Adipocyte (in vitro differentiated cells): Measurements from ENCODE around the gene CEBPB.

ENCODE experiments used
- DNase-seq: peaks from one replicate; pipeline ENCODE4 v3.0.0-alpha.2; 2015; ENCODE audit warnings: low read depth
- H3K27me3 ChIP-seq: replicated peaks from 2 replicates; pipeline ENCODE4 v1.7.0; 2013; ENCODE audit warnings: mild to moderate bottlenecking, low read length, moderate library complexity; ENCODE audit not compliant: control insufficient read depth, insufficient read depth
- H3K36me3 ChIP-seq: 2 replicates; pipeline ENCODE4 v1.7.0; 2013; ENCODE audit warnings: low read length, mild to moderate bottlenecking, moderate library complexity; ENCODE audit not compliant: control insufficient read depth, insufficient read depth, severe bottlenecking
- H3K4me1 ChIP-seq: 2 replicates; pipeline ENCODE4 v1.7.0; 2013; ENCODE audit warnings: mild to moderate bottlenecking, low read length, moderate library complexity; ENCODE audit not compliant: control insufficient read depth, insufficient read depth
- H3K4me3 ChIP-seq: 2 replicates; pipeline ENCODE4 v1.7.0; 2013; ENCODE audit warnings: mild to moderate bottlenecking, low read length, moderate library complexity
- H3K9ac ChIP-seq: 2 replicates; pipeline ENCODE4 v1.7.0; 2013; ENCODE audit warnings: mild to moderate bottlenecking, low read length, moderate library complexity
- H3K9me3 ChIP-seq: 2 replicates; pipeline ENCODE4 v1.7.0; 2013; ENCODE audit warnings: mild to moderate bottlenecking, low read length, moderate library complexity; ENCODE audit not compliant: control insufficient read depth

CEBPB gene

DNA sequence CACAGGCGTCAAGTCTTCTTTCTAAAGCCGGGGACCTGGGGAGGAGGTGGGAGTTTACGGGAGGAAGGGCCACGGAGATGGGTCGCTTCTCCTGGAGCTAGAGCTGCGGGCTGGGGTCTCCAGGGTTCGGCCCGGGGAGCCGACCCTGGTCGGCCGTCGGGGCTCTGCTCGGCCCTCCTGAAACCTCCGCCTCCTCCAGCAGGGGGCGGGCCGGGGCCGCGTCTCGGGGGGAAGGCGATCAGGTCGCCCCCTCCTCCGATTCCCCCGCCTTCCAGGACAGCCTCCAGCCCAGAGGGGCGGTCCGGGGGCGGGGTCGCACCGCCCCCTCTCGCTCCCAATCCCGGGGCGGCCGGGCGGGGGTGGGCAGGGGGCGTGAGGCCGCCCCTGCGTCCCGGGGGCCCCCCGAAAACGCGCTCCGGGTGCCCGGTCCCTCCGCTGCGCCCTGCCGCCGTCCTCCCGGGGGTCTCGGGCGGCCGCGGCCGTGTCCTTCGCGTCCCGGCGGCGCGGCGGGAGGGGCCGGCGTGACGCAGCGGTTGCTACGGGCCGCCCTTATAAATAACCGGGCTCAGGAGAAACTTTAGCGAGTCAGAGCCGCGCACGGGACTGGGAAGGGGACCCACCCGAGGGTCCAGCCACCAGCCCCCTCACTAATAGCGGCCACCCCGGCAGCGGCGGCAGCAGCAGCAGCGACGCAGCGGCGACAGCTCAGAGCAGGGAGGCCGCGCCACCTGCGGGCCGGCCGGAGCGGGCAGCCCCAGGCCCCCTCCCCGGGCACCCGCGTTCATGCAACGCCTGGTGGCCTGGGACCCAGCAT lies at the start of gene CEBPB:
CEBPB (plus strand) TSS at position 580 of the 814 bp plus-strand sequence; CDS start at position 784, 204 bp downstream.
- Histone ChIP-seq H3K4me1 (peaks cover 23% of the 10 kb centered on the region), H3K27me3 (no peaks in the 10 kb centered on the region), H3K9ac (peak within 1 kb of the TSS; percentile 100), H3K9me3 (no peaks in the 10 kb centered on the region), H3K36me3 (peaks cover 29% of the 10 kb centered on the region), H3K4me3 (peak within 1 kb of the TSS; percentile 98)
- DNase-seq = peak; percentile 96

DNA sequence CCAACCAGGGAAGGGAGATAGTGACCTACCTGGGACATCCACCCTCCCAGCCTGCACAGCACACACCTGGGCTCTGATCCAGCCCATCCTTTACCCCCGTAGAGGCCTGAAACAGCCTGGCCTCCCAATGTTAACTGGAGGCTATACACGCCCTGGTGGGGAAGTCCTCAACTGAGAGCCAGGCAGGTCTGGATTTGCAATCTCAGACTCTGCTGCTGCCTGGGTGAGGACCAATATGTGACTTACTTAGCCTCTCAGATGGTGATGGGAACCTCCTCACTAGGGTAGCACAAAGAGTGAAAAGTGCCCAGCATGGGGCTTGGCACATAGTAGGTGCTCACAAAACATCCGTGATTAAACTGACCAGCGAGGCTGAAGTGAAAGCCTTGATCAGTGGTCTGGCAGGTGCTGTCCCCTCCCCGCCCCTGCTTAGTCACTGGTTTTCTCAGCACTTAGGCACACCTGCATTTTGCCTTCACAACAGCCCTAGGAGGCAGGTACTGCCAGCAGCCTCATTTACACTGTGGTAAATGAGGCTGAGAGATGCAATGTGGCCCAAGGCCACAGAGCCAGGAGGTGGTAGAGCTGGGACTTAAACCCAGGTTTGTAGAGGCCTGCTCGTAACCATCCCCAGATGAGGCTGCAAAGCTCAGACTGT lies 49.5 kb upstream of the CEBPB start:
- Histone ChIP-seq H3K4me3 (no peak overlapping the region), H3K36me3 (peaks cover 43% of the 10 kb centered on the region), H3K4me1 (peaks cover 57% of the 10 kb centered on the region), H3K9me3 (no peaks in the 10 kb centered on the region), H3K9ac (peak overlapping the region; percentile 16), H3K27me3 (no peaks in the 10 kb centered on the region)
- no peak for DNase-seq

DNA sequence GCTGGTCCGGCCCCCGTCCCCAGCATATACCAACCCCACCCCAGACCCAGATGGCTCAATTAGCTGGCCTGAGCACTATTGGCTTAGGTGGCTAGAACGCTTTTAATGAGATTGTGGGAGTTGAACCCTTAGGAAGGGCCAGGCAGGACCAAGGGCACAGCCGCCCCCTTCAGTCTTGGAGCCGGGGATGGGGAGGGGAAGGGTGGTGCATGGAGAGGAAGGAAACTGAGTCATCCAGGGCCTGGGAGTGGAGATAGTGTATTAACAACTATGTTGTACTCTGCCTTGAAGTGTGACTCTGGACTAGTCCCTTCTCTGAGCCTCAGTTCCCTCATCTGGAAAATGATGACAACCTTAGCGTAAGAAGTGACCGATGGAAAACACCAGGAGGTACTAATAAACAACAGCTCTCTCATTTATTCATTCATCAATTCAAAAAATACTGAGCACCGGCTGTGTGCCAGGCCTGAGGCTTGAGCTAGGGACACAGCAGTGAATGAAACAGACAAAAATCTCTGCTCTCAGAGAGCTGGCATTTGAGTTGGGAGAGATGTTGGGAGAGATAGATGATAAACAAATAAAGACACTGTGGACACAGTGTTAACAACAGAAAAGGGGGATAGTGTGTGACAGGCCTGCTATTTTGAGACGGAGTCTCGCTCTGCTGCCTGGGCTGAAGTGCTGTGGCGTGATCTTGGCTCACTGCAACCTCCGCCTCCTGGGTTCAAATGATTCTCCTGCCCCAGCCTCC lies 48.6 kb upstream of the CEBPB start:
- no peak for DNase-seq
- H3K36me3 ChIP-seq = peaks cover 50% of the 10 kb centered on the region
- peak overlapping the region; percentile 2 for H3K9ac ChIP-seq
- H3K4me3 ChIP-seq = no peak overlapping the region
- no peaks in the 10 kb centered on the region for H3K9me3 ChIP-seq
- H3K4me1 ChIP-seq = peaks cover 62% of the 10 kb centered on the region
- H3K27me3 ChIP-seq = no peaks in the 10 kb centered on the region

DNA sequence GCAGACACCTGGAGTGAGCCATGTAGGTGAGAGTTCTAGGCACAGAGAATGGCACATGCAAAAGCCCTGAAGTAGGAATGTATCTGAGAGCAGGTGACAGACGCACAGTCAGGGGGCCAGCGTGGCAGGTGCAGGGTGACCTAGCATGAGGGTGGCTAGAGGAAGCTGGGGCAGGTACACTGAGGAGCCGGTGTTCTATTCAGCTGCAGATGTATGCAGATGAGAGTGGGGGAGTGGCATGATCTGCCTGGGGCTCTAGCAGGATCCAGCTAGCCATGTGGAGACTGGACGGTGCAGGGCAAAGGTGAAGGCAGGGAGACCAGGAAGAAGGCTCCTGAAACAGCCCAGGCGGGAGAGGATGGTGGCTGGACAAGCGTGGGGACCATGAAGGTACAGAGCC lies 47.8 kb upstream of the CEBPB start:
- peaks cover 56% of the 10 kb centered on the region for H3K36me3 ChIP-seq
- DNase-seq = no peak
- H3K27me3 ChIP-seq = no peaks in the 10 kb centered on the region
- H3K4me3 ChIP-seq = no peak overlapping the region
- H3K4me1 ChIP-seq = peaks cover 60% of the 10 kb centered on the region
- H3K9me3 ChIP-seq = no peaks in the 10 kb centered on the region
- H3K9ac ChIP-seq = peak overlapping the region; percentile 3

DNA sequence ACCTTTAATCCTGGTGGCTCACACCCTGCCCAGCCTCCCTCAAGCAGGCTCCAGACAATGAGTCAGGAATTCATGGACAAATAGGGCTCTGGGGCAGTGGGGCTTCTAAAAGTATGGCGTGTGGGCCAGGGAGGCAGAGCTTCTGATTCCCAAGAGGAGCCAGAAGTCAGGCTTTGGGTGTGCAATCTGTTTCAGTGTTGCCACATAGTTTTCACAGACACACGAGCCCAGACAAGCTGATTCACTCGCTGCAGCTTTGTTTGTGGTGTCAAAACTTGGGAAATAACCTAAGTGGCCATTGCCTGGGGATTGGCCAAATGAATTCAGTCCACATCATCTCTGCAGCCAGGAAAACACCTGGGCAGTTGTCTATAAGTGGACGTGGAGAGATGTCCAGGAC lies 46.3 kb upstream of the CEBPB start:
- peaks cover 49% of the 10 kb centered on the region for H3K4me1 ChIP-seq
- peaks cover 68% of the 10 kb centered on the region for H3K36me3 ChIP-seq
- no peaks in the 10 kb centered on the region for H3K27me3 ChIP-seq
- H3K9me3 ChIP-seq = no peaks in the 10 kb centered on the region
- H3K9ac ChIP-seq = peak overlapping the region; percentile 39
- peak; percentile 97 for DNase-seq
- no peak overlapping the region for H3K4me3 ChIP-seq

DNA sequence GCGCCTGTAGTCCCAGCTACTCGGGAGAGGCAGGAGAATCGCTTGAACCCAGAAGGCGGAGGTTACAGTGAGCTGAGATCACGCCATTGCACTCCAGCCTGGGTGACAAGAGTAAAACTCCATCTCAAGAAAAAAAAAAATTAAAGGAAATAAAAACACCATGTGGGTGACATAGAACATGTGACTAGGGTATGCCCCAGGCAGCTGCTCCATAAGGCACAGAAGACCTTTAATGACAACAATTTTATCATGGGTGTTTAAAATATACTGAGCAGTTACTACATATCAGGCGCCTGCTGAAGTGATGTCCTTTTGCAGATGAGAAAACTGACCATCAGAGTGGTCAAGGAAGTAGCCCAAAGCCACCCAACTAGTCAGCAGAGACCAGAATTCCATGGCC lies 45.1 kb upstream of the CEBPB start:
- peaks cover 54% of the 10 kb centered on the region for H3K4me1 ChIP-seq
- DNase-seq = no peak
- no peak overlapping the region for H3K9ac ChIP-seq
- H3K9me3 ChIP-seq = no peaks in the 10 kb centered on the region
- peaks cover 67% of the 10 kb centered on the region for H3K36me3 ChIP-seq
- H3K4me3 ChIP-seq = no peak overlapping the region
- no peaks in the 10 kb centered on the region for H3K27me3 ChIP-seq

DNA sequence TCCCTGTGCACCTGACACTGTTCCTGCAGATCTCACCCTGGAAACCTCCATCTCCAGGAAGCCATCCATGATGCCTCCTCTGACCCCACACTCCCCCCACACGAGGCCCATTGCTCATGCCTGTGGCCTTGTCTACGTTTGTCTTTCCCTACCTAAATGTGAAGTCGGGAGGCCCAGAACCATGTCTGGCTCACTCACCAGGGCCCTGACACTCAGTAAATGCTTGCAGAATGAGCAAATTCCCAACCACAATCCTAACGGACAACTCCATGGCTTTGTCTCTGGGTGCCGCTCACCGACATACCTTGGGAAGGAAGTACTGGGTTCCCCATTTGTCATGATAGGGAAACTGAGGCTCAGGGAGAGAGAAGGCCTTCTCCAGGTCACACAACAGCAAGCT lies 44.4 kb upstream of the CEBPB start:
- DNase-seq = no peak
- peaks cover 60% of the 10 kb centered on the region for H3K36me3 ChIP-seq
- H3K9me3 ChIP-seq = no peaks in the 10 kb centered on the region
- peaks cover 60% of the 10 kb centered on the region for H3K4me1 ChIP-seq
- H3K9ac ChIP-seq = no peak overlapping the region
- H3K4me3 ChIP-seq = no peak overlapping the region
- no peaks in the 10 kb centered on the region for H3K27me3 ChIP-seq

DNA sequence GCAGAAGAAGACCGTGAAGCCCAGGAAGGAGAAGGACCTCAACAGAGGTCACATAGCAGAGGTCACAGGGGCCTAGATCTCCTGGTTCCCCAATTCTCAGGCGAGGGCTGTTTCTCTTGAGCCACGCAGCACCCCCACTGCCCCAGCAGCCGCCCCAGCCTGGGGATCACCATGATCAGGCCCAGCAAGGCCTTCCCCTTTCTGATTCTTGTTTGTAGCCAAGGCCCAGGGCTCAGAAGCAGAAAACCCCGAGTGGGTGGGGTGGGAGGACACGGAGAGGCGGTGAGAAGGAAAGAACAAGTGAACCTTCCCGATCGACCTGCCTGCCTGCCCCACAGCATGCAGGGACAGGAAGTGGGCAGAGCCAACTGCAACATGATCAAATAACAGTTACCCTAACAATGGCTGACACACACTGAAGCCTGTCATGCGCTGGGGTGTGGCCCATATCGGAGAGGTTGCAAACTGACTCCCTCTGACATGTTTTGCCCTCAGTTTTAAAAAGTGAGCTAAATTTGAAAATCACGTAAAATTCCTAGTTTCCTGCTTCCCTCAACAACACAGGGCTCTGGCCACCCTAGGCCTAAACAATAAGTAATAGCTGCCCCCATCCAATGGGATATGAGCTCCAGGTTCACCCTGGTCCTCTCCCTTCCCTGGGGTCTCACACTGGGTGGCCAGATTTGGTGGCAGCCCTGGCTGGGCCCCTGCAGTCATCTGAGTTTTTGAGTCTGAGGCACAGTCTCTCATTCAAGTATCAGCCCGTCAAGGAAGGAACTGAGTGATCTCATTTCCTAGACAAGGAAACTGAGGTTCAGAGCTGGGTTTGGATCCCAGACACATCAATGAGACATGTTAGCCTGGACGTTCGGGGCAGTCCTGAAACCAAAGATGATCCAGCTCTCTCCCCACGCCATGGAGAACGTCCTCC lies 43.6 kb upstream of the CEBPB start:
- Histone ChIP-seq H3K9me3 (no peaks in the 10 kb centered on the region), H3K4me3 (no peak overlapping the region), H3K27me3 (no peaks in the 10 kb centered on the region), H3K36me3 (peaks cover 52% of the 10 kb centered on the region), H3K9ac (no peak overlapping the region), H3K4me1 (peaks cover 65% of the 10 kb centered on the region)
- DNase-seq = peak; percentile 43

DNA sequence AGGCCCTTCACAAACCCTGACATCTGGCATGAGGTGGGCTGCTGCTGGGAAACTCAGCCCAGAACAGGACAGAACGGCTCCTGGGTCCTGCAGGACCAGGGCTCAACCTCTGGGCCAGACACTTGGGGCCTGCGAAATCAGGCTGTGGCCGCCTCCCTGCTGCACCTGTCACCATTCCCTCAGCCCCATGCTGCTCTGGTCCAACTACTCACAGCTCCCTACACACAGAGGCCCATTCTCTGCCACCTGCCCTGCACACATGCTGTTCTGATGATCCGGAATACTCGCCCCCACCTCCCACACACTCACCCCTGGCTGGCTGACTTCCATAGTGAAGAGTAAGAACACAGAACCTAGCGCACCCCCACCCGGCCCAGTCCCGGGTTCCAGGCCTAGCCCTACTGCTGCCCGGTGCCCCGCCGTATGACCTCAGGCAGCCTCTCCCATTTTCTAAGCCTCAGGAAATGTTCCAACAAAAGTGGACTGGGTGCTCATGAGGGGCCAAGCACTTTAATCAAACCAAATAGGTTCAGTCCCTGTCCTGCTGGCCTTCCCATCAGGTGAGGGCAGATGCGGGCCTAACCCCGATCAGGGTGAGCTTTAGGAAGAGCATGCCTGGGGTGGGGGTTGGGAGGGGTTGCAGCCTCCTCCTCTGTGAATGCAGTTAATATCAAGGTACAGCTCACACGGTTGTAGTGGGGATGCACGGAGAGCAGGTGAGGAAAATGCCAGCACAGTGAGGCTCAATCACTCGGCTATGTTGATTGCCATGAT lies 41.0 kb upstream of the CEBPB start:
- Histone ChIP-seq H3K4me1 (peaks cover 60% of the 10 kb centered on the region), H3K36me3 (peaks cover 40% of the 10 kb centered on the region), H3K9ac (peak overlapping the region; percentile 52), H3K27me3 (no peaks in the 10 kb centered on the region), H3K9me3 (no peaks in the 10 kb centered on the region), H3K4me3 (peak overlapping the region; percentile 93)
- no peak for DNase-seq
